HEK293T (cell line): ENCODE data around the gene OR2A5.

Experiments used
- BHLHE40 ChIP-seq: fragments of 450-650 bp; IDR thresholded peaks from 2 replicates; pipeline ENCODE4 v1.6.1; 2016; ENCODE audit warnings: mild to moderate bottlenecking, moderate library complexity, borderline replicate concordance
- FOXK2 ChIP-seq: fragments of 450-650 bp; IDR thresholded peaks from 2 replicates; pipeline ENCODE4 v1.6.1; 2016; ENCODE audit warnings: mild to moderate bottlenecking
- FOXM1 ChIP-seq: fragments of 450-650 bp; IDR thresholded peaks from 2 replicates; pipeline ENCODE4 v1.6.1; 2017; ENCODE audit warnings: mild to moderate bottlenecking, borderline replicate concordance
- L3MBTL2 ChIP-seq: fragments of 450-650 bp; conservative IDR thresholded peaks from 2 replicates; pipeline ENCODE4 v1.6.1; 2016; ENCODE audit warnings: mild to moderate bottlenecking

GRCh38 chr7:144050093-144050492, 1.3 kb downstream of the OR2A5 start:
- TF ChIP-seq L3MBTL2: no peak
- no peak for TF ChIP-seq BHLHE40
- TF ChIP-seq FOXM1: no peak
- TF ChIP-seq FOXK2: no peak
